Stimulated activated CD4-positive, alpha-beta T cell treated with anti-CD3 and anti-CD28 coated beads, TNF-alpha, amount 100 ng/mL, for 48 hours (primary cell): ENCODE data around the gene YY1AP1.
"Not testable (repeated sequence)": the region's sequence is repeated elsewhere in the genome, so short reads cannot be mapped to it uniquely, and the experiment has no call there.

ENCODE experiments used
- DNase-seq, 3 donors: peaks; one replicate each; pipeline ENCODE4 v3.0.0-alpha.2; 2020; ENCODE audit warnings: low read depth in 3 of 3

Gene YY1AP1

GRCh38 chr1:155688324-155689080 is at the start of gene YY1AP1:
Gene YY1AP1, minus strand, starts transcription at chr1:155688774. Its CDS starts 8,338 bp downstream, at chr1:155680436.
- peak; percentile 79 to 87 (median 81) for DNase-seq

- peak in 1 of 3 donors; percentile 22 for DNase-seq
Measured at GRCh38 chr1:155729031-155729898, 40.7 kb upstream of the YY1AP1 start.

GRCh38 chr1:155725142-155725541 is 36.6 kb upstream of the YY1AP1 start:
- no peak for DNase-seq

GRCh38 chr1:155719703-155720102 is 31.1 kb upstream of the YY1AP1 start:
- no peak for DNase-seq

- DNase-seq: not testable (repeated sequence)
Measured at GRCh38 chr1:155718524-155719115, 30.0 kb upstream of the YY1AP1 start.

- no peak for DNase-seq
Measured at GRCh38 chr1:155717041-155717440, 28.5 kb upstream of the YY1AP1 start.

- no peak for DNase-seq
Measured at GRCh38 chr1:155715777-155716176, 27.2 kb upstream of the YY1AP1 start.

- not testable (repeated sequence) for DNase-seq
Measured at GRCh38 chr1:155715056-155715455, 26.5 kb upstream of the YY1AP1 start.

GRCh38 chr1:155713075-155713474 is 24.5 kb upstream of the YY1AP1 start:
- no peak for DNase-seq

GRCh38 chr1:155712636-155713035 is 24.1 kb upstream of the YY1AP1 start:
- DNase-seq: not testable (repeated sequence)

- not testable (repeated sequence) for DNase-seq
Measured at GRCh38 chr1:155711457-155711856, 22.9 kb upstream of the YY1AP1 start.

- DNase-seq: no peak
Measured at GRCh38 chr1:155709391-155709790, 20.8 kb upstream of the YY1AP1 start.

- no peak for DNase-seq
Measured at GRCh38 chr1:155706139-155706538, 17.6 kb upstream of the YY1AP1 start.

GRCh38 chr1:155704414-155704813 is 15.8 kb upstream of the YY1AP1 start:
- DNase-seq: not testable (repeated sequence)

- DNase-seq: no peak
Measured at GRCh38 chr1:155703216-155703615, 14.6 kb upstream of the YY1AP1 start.

- DNase-seq: not testable (repeated sequence)
Measured at GRCh38 chr1:155701675-155702074, 13.1 kb upstream of the YY1AP1 start.

GRCh38 chr1:155699062-155699461 is 10.5 kb upstream of the YY1AP1 start:
- DNase-seq: not testable (repeated sequence)

- DNase-seq: no peak
Measured at GRCh38 chr1:155698382-155699038, 9.9 kb upstream of the YY1AP1 start.

- DNase-seq: not testable (repeated sequence)
Measured at GRCh38 chr1:155697616-155698015, 9.0 kb upstream of the YY1AP1 start.

- no peak for DNase-seq
Measured at GRCh38 chr1:155697046-155697445, 8.5 kb upstream of the YY1AP1 start.

GRCh38 chr1:155696524-155696923 is 8.0 kb upstream of the YY1AP1 start:
- no peak for DNase-seq

- no peak for DNase-seq
Measured at GRCh38 chr1:155695608-155696007, 7.0 kb upstream of the YY1AP1 start.
